KMS-11 (cell line): ENCODE results near the gene TBC1D2.
"Not testable (repeated sequence)": the region's sequence is repeated elsewhere in the genome, so short reads cannot be mapped to it uniquely, and the experiment has no call there.

ENCODE experiments used
- H2AFZ ChIP-seq: fragments of 200-600 bp; sonication (generic); 2 replicates; pipeline ENCODE4 v1.6.1; 2016; ENCODE audit warnings: antibody characterized with exemption, mixed run types, low read depth
- H3K27ac ChIP-seq: fragments of 200-600 bp; sonication (generic); 2 replicates; pipeline ENCODE4 v1.6.1; 2016; ENCODE audit warnings: mild to moderate bottlenecking, mixed run types
- H3K27me3 ChIP-seq: fragments of 200-600 bp; sonication (generic); 2 replicates; pipeline ENCODE4 v1.6.1; 2017; ENCODE audit warnings: mild to moderate bottlenecking, low read depth, mixed run types, moderate library complexity; ENCODE audit not compliant: insufficient read depth
- H3K36me3 ChIP-seq: fragments of 200-600 bp; sonication (generic); 2 replicates; pipeline ENCODE4 v1.6.1; 2017; ENCODE audit warnings: mild to moderate bottlenecking, mixed run types; ENCODE audit not compliant: insufficient read depth
- H3K4me1 ChIP-seq: fragments of 200-600 bp; sonication (generic); 2 replicates; pipeline ENCODE4 v1.6.1; 2016; ENCODE audit warnings: mild to moderate bottlenecking, low read depth, mixed run types; ENCODE audit not compliant: poor library complexity, severe bottlenecking
- H3K4me2 ChIP-seq: fragments of 200-600 bp; sonication (generic); 2 replicates; pipeline ENCODE4 v1.7.0; 2016; ENCODE audit warnings: mild to moderate bottlenecking, mixed run types
- H3K4me3 ChIP-seq: fragments of 200-600 bp; sonication (generic); IDR thresholded peaks from 2 replicates; pipeline ENCODE4 v1.6.1; 2017; ENCODE audit warnings: low read depth, low read length, mixed read lengths; ENCODE audit not compliant: insufficient read depth
- H3K79me2 ChIP-seq: fragments of 200-600 bp; sonication (generic); 2 replicates; pipeline ENCODE4 v1.6.1; 2016; ENCODE audit warnings: low read depth, mixed run types; ENCODE audit not compliant: insufficient read depth
- H3K9ac ChIP-seq: fragments of 200-600 bp; sonication (generic); 2 replicates; pipeline ENCODE4 v1.6.1; 2016; ENCODE audit warnings: mild to moderate bottlenecking, mixed run types
- H4K20me1 ChIP-seq: fragments of 200-600 bp; sonication (generic); 2 replicates; pipeline ENCODE4 v1.6.1; 2016; ENCODE audit warnings: mild to moderate bottlenecking, mixed run types; ENCODE audit not compliant: insufficient read depth
- CTCF ChIP-seq: fragments of 200-600 bp; sonication (generic); conservative IDR thresholded peaks from 2 replicates; pipeline ENCODE4 v1.6.1; 2017; ENCODE audit warnings: low read depth, mild to moderate bottlenecking, antibody characterized with exemption, low read length, moderate library complexity, mixed read lengths

Gene TBC1D2

DNA sequence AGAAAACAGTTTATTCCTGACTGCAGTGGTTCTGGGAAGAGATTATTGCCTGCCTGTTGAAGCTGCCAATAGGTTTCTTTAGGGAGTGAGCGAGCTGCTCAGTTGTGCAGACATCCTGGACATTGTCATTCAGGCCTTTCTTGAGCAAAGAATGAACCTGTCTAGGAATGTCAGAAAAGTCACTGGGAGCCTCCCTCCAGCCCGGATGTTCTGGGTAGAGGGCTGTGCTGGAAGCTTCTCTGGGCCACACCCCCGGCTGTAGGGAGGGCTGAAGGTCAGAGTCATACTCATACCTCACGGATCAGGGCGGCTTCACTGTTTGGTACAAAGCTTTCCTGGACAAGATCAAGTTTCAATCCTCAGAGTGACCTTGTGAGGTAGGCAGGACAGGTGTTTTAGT, 33.4 kb upstream of the TBC1D2 start:
- no peak for TF ChIP-seq CTCF
- Histone ChIP-seq H3K4me1 (no peaks in the 10 kb centered on the region), H4K20me1 (no peaks in the 10 kb centered on the region), H3K36me3 (no peaks in the 10 kb centered on the region), H3K4me2 (no peak overlapping the region), H3K27me3 (no peaks in the 10 kb centered on the region), H3K79me2 (no peaks in the 10 kb centered on the region), H3K9ac (no peak overlapping the region), H3K27ac (no peak overlapping the region), H2AFZ (no peak overlapping the region), H3K4me3 (no peak overlapping the region)

- no peak overlapping the region for H3K27ac ChIP-seq
- H3K79me2 ChIP-seq = no peaks in the 10 kb centered on the region
- no peak overlapping the region for H2AFZ ChIP-seq
- H3K4me2 ChIP-seq = no peak overlapping the region
- no peak overlapping the region for H3K4me3 ChIP-seq
- no peaks in the 10 kb centered on the region for H3K36me3 ChIP-seq
- H3K4me1 ChIP-seq = no peaks in the 10 kb centered on the region
- no peaks in the 10 kb centered on the region for H3K27me3 ChIP-seq
- H3K9ac ChIP-seq = no peak overlapping the region
- no peak for TF ChIP-seq CTCF
- no peaks in the 10 kb centered on the region for H4K20me1 ChIP-seq
Observed at GRCh38 chr9:98287384-98287783, 31.9 kb upstream of the TBC1D2 start.

DNA sequence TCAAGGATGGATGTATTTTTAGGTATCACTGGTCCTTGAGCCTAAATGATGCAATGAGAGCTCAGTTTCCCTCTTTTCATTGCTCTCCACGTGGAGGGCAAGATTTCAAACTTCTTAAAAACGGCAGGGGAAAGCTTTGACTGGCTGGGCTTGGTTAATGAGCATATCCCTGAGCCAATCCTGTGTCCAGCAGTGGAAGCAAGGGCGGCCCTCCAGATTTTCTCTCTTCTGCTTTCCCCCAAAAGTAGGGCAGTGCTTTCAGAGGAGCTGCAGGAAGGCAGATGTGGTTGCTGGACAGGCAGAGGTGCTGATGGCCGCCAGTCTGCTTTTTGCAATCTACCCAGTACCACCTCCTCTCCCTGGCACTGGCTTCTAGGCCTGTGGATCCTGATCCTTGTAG, 30.0 kb upstream of the TBC1D2 start:
- no peak overlapping the region for H3K4me2 ChIP-seq
- H3K4me1 ChIP-seq = no peaks in the 10 kb centered on the region
- TF ChIP-seq CTCF = no peak
- no peaks in the 10 kb centered on the region for H3K79me2 ChIP-seq
- H4K20me1 ChIP-seq = no peaks in the 10 kb centered on the region
- H3K27me3 ChIP-seq = no peaks in the 10 kb centered on the region
- no peaks in the 10 kb centered on the region for H3K36me3 ChIP-seq
- H3K9ac ChIP-seq = no peak overlapping the region
- H3K4me3 ChIP-seq = no peak overlapping the region
- no peak overlapping the region for H2AFZ ChIP-seq
- no peak overlapping the region for H3K27ac ChIP-seq

GRCh38 chr9:98284754-98285153, 29.3 kb upstream of the TBC1D2 start:
- no peak overlapping the region for H3K9ac ChIP-seq
- H2AFZ ChIP-seq = no peak overlapping the region
- no peaks in the 10 kb centered on the region for H3K36me3 ChIP-seq
- TF ChIP-seq CTCF = no peak
- H3K79me2 ChIP-seq = no peaks in the 10 kb centered on the region
- H3K4me1 ChIP-seq = no peaks in the 10 kb centered on the region
- no peak overlapping the region for H3K4me2 ChIP-seq
- no peak overlapping the region for H3K4me3 ChIP-seq
- no peaks in the 10 kb centered on the region for H4K20me1 ChIP-seq
- no peaks in the 10 kb centered on the region for H3K27me3 ChIP-seq
- H3K27ac ChIP-seq = no peak overlapping the region

- not testable (repeated sequence) for H3K36me3 ChIP-seq, H3K9ac ChIP-seq, H3K27ac ChIP-seq, H3K4me3 ChIP-seq, H3K27me3 ChIP-seq, H3K4me1 ChIP-seq, H3K4me2 ChIP-seq, H4K20me1 ChIP-seq, H3K79me2 ChIP-seq, H2AFZ ChIP-seq
Observed at GRCh38 chr9:98283143-98283542, 27.7 kb upstream of the TBC1D2 start.
